IMR-90 (cell line): ENCODE measurements around the gene MAN1A2.

Experiments used
- CEBPB ChIP-seq: IDR thresholded peaks from 2 replicates; pipeline ENCODE4 v1.6.1; 2012; ENCODE audit warnings: low read depth, low read length, improper control_type of control experiment
- FOS ChIP-seq: fragments of 150-350 bp; IDR thresholded peaks from 2 replicates; pipeline ENCODE4 v1.6.1; 2016; ENCODE audit warnings: low read depth, low read length
- MAZ ChIP-seq: IDR thresholded peaks from 2 replicates; pipeline ENCODE4 v1.6.1; 2012; ENCODE audit warnings: low read depth, mild to moderate bottlenecking, low read length, improper control_type of control experiment, moderate library complexity, borderline replicate concordance
- MXI1 ChIP-seq: IDR thresholded peaks from 2 replicates; pipeline ENCODE4 v1.6.1; 2012; ENCODE audit warnings: low read depth, mild to moderate bottlenecking, low read length, moderate library complexity, borderline replicate concordance
- POLR2A ChIP-seq: IDR thresholded peaks from 2 replicates; pipeline ENCODE4 v1.6.1; 2012; ENCODE audit warnings: mild to moderate bottlenecking, low read depth, low read length
- RCOR1 ChIP-seq: IDR thresholded peaks from 2 replicates; pipeline ENCODE4 v1.6.1; 2012; ENCODE audit warnings: mild to moderate bottlenecking, low read length, improper control_type of control experiment; ENCODE audit not compliant: insufficient replicate concordance
- RFX5 ChIP-seq: IDR thresholded peaks from 2 replicates; pipeline ENCODE4 v1.8.0; 2012; ENCODE audit warnings: low read depth, mild to moderate bottlenecking, low read length, moderate library complexity
- TF ChIP-seq, protein P1 (sequence below): conservative IDR thresholded peaks from 2 replicates; pipeline ENCODE4 v1.5.1; 2012; ENCODE audit warnings: mild to moderate bottlenecking, low read depth, low read length, improper control_type of control experiment

DNA sequence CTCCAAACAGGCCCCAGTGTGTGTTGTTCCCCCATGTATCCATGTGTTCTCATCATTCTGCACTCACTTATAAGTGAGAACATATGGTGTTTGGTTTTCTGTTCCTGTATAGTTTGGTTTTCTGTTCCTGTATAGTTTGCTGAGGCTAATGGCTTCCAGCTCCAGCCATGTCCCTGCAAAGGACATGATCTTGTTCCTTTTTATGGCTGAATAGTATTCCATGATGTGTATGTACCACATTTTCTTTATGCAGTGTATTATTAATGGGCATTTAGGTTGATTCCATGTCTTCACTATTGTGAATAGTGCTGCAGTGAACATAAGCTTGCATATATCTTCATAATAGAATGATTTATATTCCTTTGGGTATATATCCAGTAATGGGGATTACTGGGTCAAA is 111.8 kb downstream of the MAN1A2 start:
- TF ChIP-seq, protein P1, sequence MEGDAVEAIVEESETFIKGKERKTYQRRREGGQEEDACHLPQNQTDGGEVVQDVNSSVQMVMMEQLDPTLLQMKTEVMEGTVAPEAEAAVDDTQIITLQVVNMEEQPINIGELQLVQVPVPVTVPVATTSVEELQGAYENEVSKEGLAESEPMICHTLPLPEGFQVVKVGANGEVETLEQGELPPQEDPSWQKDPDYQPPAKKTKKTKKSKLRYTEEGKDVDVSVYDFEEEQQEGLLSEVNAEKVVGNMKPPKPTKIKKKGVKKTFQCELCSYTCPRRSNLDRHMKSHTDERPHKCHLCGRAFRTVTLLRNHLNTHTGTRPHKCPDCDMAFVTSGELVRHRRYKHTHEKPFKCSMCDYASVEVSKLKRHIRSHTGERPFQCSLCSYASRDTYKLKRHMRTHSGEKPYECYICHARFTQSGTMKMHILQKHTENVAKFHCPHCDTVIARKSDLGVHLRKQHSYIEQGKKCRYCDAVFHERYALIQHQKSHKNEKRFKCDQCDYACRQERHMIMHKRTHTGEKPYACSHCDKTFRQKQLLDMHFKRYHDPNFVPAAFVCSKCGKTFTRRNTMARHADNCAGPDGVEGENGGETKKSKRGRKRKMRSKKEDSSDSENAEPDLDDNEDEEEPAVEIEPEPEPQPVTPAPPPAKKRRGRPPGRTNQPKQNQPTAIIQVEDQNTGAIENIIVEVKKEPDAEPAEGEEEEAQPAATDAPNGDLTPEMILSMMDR = no peak
- TF ChIP-seq FOS (no peak), POLR2A (no peak), RFX5 (no peak), CEBPB (no peak), MAZ (no peak), MXI1 (no peak), RCOR1 (no peak)
